ENCODE data around the gene GPR35.
A peak's percentile ranks its signal among the peaks of the same experiment; 100 is the strongest.

The GPR35 gene

GRCh38 chr2:240624011-240624949, 1.0 kb upstream of the GPR35 start:
- no peak for DNase-seq (ENCODE audit: low read depth)

GRCh38 chr2:240626531-240627300, 1.4 kb downstream of the GPR35 start:
- peak; percentile 18 for DNase-seq (ENCODE audit: low read depth)

- no peak for DNase-seq (ENCODE audit: low read depth)
Measured at GRCh38 chr2:240627736-240628506, 2.6 kb downstream of the GPR35 start.

- no peak for DNase-seq (ENCODE audit: low read depth)
Measured at GRCh38 chr2:240628507-240628807, 3.2 kb downstream of the GPR35 start.

- no peak for DNase-seq (ENCODE audit: low read depth)
Measured at GRCh38 chr2:240628808-240629618, 3.7 kb downstream of the GPR35 start.

GRCh38 chr2:240629619-240629967, 4.3 kb downstream of the GPR35 start:
- no peak for DNase-seq (ENCODE audit: low read depth)

- no peak for DNase-seq (ENCODE audit: low read depth)
Measured at GRCh38 chr2:240629968-240630770, 4.9 kb downstream of the GPR35 start.

- no peak for DNase-seq (ENCODE audit: low read depth)
Measured at GRCh38 chr2:240630771-240631547, 5.7 kb downstream of the GPR35 start.

- no peak for DNase-seq (ENCODE audit: low read depth)
Measured at GRCh38 chr2:240631548-240632305, 6.4 kb downstream of the GPR35 start.

- DNase-seq (ENCODE audit: low read depth): no peak
Measured at GRCh38 chr2:240632306-240632721, 7.0 kb downstream of the GPR35 start.

GRCh38 chr2:240635121-240635997, 10.1 kb downstream of the GPR35 start:
- no peak for DNase-seq (ENCODE audit: low read depth)

GRCh38 chr2:240635998-240636547, 10.8 kb downstream of the GPR35 start:
- DNase-seq (ENCODE audit: low read depth): no peak

- DNase-seq (ENCODE audit: low read depth): no peak
Measured at GRCh38 chr2:240636563-240637115, 11.4 kb downstream of the GPR35 start.

- DNase-seq (ENCODE audit: low read depth): no peak
Measured at GRCh38 chr2:240637116-240637900, 12.0 kb downstream of the GPR35 start.

GRCh38 chr2:240637901-240638345, 12.6 kb downstream of the GPR35 start:
- DNase-seq (ENCODE audit: low read depth): no peak

GRCh38 chr2:240638512-240639160, 13.4 kb downstream of the GPR35 start:
- no peak for DNase-seq (ENCODE audit: low read depth)

Measured in activated T-helper 1 cell treated with Interleukin-2 at 50 U/mL for 16 hours (primary cell).